Stimulated activated CD8-positive, alpha-beta memory T cell treated with anti-CD3 and anti-CD28 coated beads, Interleukin-7, amount 100 ng/mL, for 48 hours (primary cell): Measurements from ENCODE around the gene PWWP2A.
"Not testable (repeated sequence)": the region's sequence is repeated elsewhere in the genome, so short reads cannot be mapped to it uniquely, and the experiment has no call there.

ENCODE experiments used
- DNase-seq, 2 donors: peaks; one replicate each; pipeline ENCODE4 v3.0.0-alpha.2; 2020; ENCODE audit warnings: low read depth in 1 of 2; ENCODE audit errors: extremely low read depth in 1 of 2

The PWWP2A gene

GRCh38 chr5:160079753-160080152, 39.5 kb downstream of the PWWP2A start:
- DNase-seq = no peak

- no peak for DNase-seq
Measured at GRCh38 chr5:160076997-160077396, 42.3 kb downstream of the PWWP2A start.

DNA sequence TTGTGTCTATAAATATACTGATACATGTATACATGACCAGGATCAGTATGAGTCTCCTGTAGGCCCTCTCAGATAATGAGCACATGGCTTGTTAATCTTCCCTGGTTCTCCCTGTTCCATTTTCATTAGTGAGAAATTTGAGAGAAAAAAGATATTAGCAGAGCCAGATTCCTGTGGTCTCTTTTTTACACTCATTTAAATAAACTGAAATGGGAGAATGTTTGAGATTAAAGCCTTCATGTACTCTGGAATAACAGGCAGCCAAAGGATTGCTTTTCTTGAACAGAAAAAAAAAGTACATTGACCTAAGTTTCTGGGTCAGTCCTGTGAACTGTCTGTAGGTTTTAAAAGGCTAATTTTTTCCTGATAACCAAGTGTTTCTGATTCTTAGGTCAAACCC, 44.2 kb downstream of the PWWP2A start:
- DNase-seq = no peak

DNA sequence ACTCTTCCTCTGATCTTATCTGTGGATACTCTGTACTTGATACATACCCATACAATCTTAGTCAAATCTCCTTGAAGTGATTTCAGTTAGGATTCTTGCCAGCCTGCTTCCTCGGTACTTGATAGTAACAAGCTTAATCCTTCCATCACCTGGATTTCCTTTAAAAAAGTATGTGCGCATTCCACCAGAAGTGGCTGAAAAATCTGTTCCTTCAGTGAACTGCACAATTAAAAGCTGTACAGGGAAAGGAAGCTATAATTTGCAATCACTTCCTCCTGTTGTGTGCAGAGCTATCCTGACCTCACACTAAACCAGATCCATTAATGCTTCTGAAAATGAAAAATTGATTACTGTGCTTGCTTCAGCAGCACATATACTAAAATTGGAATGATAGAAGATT, 47.3 kb downstream of the PWWP2A start:
- no peak for DNase-seq

DNA sequence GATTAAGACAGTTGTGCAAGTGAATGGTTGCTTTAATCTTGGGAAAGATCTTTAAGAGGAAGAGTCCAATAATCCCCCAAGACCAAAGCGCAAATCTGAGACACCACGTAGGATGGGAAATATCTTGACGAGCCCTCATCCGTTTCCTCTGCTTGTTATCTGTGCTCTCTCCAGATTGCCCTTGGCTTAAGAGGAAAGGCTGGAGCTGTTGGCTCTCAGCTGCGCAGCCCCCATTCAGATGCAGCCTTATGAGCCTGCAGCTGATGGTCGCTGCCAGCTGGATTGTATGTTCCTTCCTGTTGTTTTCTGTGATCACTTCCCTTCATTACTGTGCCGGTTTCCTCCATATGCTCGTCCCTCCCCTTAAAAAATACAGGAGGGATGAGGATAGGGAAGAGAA, 47.7 kb downstream of the PWWP2A start:
- no peak for DNase-seq

DNA sequence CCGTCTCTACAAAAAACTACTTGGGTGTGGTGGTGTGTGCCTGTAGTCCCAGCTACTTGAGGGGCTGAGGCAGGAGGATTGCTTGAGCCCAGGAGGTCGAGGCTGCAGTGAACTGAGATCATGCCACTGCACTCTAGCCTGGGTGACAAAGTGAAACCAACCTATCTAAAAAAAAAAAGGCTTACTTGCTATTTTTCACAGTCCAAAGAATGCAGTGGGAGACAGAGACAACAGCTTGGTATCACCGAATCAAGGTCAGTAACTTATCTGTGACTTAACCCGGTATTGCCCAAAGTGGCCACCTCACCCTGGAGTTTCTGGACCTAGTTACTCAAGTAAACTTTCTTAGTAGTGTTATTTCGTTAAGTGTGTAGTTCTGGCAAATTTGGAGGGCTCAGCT, 50.1 kb downstream of the PWWP2A start:
- not testable (repeated sequence) for DNase-seq

DNA sequence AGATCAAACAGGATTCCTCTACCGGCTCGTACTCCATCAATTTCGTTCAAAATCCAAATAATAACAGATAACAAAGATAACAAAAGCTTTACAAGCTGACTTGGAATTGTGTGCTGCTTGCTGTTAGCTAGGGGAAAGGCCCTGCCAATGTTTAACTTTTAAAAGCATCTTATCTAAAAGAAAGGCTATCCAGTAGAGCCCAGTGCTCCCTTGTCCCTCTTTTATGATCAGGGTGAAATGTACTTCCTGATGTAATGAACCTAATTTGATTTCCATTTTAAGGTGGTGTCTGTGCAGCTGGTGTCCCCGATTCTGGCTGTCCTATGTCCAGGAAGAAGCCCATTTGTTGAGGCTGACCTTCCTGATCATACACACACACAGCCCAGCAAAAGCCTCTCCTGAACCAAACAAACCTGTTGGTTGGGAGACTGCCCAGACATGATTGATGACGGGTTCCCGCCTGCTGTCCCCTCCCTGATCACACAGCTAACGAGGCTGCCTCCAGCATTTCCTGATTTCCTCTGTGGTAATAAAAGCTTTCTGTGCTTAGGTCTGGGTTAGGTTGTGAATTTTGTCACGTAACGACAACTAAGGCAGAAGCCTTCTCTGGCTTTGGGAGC, 54.1 kb downstream of the PWWP2A start:
- no peak for DNase-seq

DNA sequence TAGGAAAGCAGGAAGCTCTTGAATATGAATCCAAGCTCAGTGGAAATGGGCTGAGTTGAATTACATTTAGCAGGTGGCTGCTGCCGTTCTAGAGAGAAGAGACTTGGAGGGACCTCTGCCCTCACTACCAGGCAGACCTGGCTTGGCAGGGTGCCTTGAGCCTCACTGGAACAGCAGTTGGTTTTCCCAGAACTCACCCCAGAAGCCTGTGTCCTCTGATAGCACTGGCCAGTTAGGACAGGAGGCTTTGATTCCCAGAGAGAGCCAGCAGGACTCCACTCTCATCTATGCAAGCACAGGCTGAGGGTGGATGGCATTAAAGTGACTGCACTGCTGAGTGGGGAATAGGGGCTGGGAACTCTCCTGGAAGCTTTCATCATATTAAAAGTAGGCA, 54.8 kb downstream of the PWWP2A start:
- DNase-seq = no peak

GRCh38 chr5:160061770-160062169, 57.5 kb downstream of the PWWP2A start:
- no peak for DNase-seq

GRCh38 chr5:160060001-160060400, 59.2 kb downstream of the PWWP2A start:
- no peak for DNase-seq

DNA sequence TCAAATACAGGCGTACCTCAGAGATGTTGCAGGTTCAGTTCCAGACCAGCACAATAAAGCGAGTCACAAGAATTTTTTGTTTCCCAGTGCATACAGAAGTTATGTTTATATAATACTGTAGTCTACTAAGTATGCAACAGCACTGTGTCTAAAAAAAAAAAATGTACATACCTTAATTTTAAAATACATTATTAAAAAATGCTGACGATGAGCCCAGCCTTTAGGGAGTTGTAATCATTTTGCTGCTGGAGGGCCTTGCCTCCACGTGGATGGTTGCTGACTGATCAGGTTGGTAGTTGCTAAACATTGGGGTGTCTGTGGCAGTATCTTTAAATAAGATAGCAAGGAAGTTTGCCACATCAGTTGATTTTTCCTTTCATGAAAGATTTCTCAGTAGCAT, 62.0 kb downstream of the PWWP2A start:
- no peak for DNase-seq

- no peak for DNase-seq
Measured at GRCh38 chr5:160054831-160055230, 64.4 kb downstream of the PWWP2A start.

- no peak for DNase-seq
Measured at GRCh38 chr5:160054047-160054446, 65.2 kb downstream of the PWWP2A start.

- DNase-seq = no peak
Measured at GRCh38 chr5:160049099-160049498, 70.2 kb downstream of the PWWP2A start.

GRCh38 chr5:160048131-160048530, 71.1 kb downstream of the PWWP2A start:
- DNase-seq = no peak

DNA sequence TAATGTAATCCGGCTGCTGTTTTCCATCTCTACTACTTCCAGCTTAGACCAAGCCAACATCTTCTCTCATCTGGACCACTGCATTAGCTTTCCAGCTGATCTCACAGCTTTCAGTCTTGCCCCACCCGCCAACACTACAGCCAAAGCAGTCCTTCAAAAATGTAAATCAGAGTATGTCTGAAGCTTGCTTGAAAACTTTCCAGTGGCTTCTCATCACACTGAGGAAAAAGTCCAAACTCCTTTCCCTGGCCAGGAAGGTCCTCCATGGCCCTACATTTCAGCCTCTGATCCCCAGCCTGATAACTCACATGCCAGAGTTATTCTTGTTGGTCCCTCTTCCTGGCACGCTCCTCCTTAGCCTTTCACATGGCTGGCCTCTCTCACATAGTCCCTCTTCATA, 71.8 kb downstream of the PWWP2A start:
- DNase-seq = no peak

GRCh38 chr5:160044967-160045366, 74.3 kb downstream of the PWWP2A start:
- DNase-seq = no peak

- no peak for DNase-seq
Measured at GRCh38 chr5:160044391-160044804, 74.9 kb downstream of the PWWP2A start.

- no peak for DNase-seq
Measured at GRCh38 chr5:160042671-160043070, 76.6 kb downstream of the PWWP2A start.
